ACC112 (cell line): ENCODE measurements around the gene ADGRG3.

Experiments
- H2AFZ ChIP-seq: fragments of 200-600 bp; sonication (generic); one replicate; pipeline ENCODE4 v1.6.0; 2017; ENCODE audit warnings: antibody characterized with exemption, low read length; ENCODE audit not compliant: unreplicated experiment
- H3K27ac ChIP-seq: fragments of 200-600 bp; sonication (generic); 2 replicates; pipeline ENCODE4 v1.5.1; 2014; ENCODE audit warnings: low read depth, mild to moderate bottlenecking, antibody characterized with exemption, low read length, moderate library complexity
- H3K27me3 ChIP-seq: fragments of 200-600 bp; sonication (generic); 2 replicates; pipeline ENCODE4 v1.6.1; 2014; ENCODE audit warnings: mild to moderate bottlenecking, antibody characterized with exemption, low read length, moderate library complexity, mixed read lengths; ENCODE audit not compliant: insufficient read depth
- H3K36me3 ChIP-seq: fragments of 200-600 bp; sonication (generic); 2 replicates; pipeline ENCODE4 v1.6.1; 2016; ENCODE audit warnings: mild to moderate bottlenecking, antibody characterized with exemption, low read length, moderate library complexity, mixed read lengths; ENCODE audit not compliant: insufficient read depth
- H3K4me1 ChIP-seq: fragments of 200-600 bp; sonication (generic); one replicate; pipeline ENCODE4 v1.6.1; 2016; ENCODE audit warnings: low read length, mixed read lengths; ENCODE audit not compliant: insufficient read depth, unreplicated experiment, control insufficient read depth
- H3K4me3 ChIP-seq: fragments of 200-600 bp; sonication (generic); 2 replicates; pipeline ENCODE4 v1.5.1; 2014; ENCODE audit warnings: mild to moderate bottlenecking, low read depth, low read length
- H3K79me2 ChIP-seq: fragments of 200-600 bp; sonication (generic); one replicate; pipeline ENCODE4 v1.6.0; 2016; ENCODE audit warnings: low read length; ENCODE audit not compliant: control insufficient read depth, unreplicated experiment, insufficient read depth

Gene ADGRG3

GRCh38 chr16:57633383-57634064 is 34.6 kb upstream of the ADGRG3 start:
- Histone ChIP-seq H3K79me2 (no peaks in the 10 kb centered on the region), H3K27me3 (no peaks in the 10 kb centered on the region), H3K36me3 (no peaks in the 10 kb centered on the region), H2AFZ (no peak overlapping the region), H3K4me1 (peaks cover 68% of the 10 kb centered on the region), H3K4me3 (no peak overlapping the region), H3K27ac (no peak overlapping the region)

DNA sequence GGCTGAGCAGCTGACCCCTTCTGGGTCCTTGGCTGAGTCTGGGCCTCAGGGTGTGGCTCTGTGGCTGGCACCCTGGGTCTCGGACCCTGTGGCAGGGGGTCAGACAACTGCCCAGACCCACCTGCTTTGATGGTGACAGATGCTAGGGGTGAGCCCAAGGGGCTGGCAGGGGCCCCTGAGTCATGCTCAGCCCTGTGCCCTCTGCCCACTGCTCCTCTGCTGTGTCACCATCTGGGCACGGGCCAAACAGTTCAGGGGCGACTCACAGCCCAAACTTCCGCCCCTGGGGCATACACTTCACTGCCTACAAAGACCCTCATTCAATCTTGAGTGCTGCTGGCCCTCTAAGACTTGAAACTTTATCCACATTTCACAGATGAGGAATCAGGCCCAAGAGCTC is 33.9 kb upstream of the ADGRG3 start:
- Histone ChIP-seq H3K36me3 (no peaks in the 10 kb centered on the region), H3K27ac (no peak overlapping the region), H2AFZ (no peak overlapping the region), H3K4me3 (no peak overlapping the region), H3K4me1 (peaks cover 61% of the 10 kb centered on the region), H3K79me2 (no peaks in the 10 kb centered on the region), H3K27me3 (no peaks in the 10 kb centered on the region)

DNA sequence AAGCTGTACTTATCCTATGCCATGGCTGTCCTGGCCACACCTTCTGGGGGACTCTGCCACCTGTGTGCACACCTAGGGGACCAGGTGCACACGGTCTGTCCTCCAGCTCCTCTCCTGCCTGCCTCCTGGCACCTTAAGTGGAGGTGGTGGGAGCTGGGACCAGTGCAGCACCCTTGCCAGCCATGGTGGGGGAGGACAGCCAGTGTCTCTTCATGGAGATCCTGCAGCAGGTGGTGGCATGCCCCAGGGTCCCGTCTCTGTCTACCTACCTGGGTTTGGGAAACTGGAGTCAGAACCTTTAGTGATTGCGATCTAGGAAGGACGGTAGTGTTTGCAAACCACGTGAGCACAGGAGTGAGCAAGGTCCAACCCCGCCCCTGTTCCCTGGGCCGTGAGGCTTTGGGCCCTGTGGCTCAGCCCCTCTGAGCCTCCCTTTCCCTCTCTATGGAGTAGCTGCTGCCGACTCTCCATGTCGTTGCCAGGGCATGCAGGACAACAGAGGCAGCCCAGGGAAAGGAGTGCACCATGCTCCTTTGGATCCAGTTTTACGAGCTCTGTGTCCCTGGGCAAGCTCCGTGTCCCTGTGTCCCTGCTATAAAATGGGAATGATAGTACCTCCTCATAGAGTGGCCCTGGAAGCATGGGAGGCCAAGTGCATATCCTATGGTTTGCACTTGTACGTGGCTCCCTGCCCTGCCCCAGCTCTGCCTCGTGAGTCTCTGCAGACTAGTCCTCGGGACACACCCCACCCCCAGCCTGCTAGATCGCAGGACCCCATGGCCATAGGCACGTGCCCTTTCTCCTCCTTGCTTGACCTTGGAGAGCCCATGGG is 32.6 kb upstream of the ADGRG3 start:
- Histone ChIP-seq H3K79me2 (no peaks in the 10 kb centered on the region), H3K4me1 (peaks cover 56% of the 10 kb centered on the region), H2AFZ (no peak overlapping the region), H3K27ac (no peak overlapping the region), H3K36me3 (no peaks in the 10 kb centered on the region), H3K4me3 (no peak overlapping the region), H3K27me3 (no peaks in the 10 kb centered on the region)

GRCh38 chr16:57636184-57636583 is 31.9 kb upstream of the ADGRG3 start:
- H3K27ac ChIP-seq = no peak overlapping the region
- H3K27me3 ChIP-seq = no peaks in the 10 kb centered on the region

DNA sequence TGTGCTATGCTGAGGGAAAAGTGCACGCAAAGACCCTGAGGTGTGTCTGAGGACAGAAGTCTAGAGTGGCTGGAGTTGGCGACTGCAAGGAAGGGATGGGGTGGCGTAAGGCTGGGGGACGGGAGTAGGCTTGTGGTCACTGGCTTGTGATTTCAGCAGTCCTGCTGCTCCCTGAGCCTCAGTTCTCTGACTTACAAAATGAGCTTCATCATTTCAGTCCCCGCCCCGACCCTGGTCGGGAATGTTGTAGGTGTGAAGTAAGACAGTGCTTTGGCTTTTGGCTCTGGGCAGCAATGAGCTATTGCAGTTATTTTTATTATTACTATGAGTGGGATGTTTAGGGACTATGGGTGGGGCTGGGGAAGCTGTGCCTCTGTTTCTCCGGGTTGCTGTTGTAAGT is 31.1 kb upstream of the ADGRG3 start:
- H3K27me3 ChIP-seq = no peaks in the 10 kb centered on the region
- peaks cover 41% of the 10 kb centered on the region for H3K4me1 ChIP-seq
- no peak overlapping the region for H3K27ac ChIP-seq
- H2AFZ ChIP-seq = no peak overlapping the region
- H3K79me2 ChIP-seq = no peaks in the 10 kb centered on the region
- H3K36me3 ChIP-seq = no peaks in the 10 kb centered on the region
- no peak overlapping the region for H3K4me3 ChIP-seq

More at GRCh38 chr16:57636184-57636583, 31.9 kb upstream of the ADGRG3 start:
- Histone ChIP-seq H3K4me3 (no peak overlapping the region), H3K79me2 (no peaks in the 10 kb centered on the region), H3K4me1 (peaks cover 49% of the 10 kb centered on the region), H2AFZ (no peak overlapping the region), H3K36me3 (no peaks in the 10 kb centered on the region)

DNA sequence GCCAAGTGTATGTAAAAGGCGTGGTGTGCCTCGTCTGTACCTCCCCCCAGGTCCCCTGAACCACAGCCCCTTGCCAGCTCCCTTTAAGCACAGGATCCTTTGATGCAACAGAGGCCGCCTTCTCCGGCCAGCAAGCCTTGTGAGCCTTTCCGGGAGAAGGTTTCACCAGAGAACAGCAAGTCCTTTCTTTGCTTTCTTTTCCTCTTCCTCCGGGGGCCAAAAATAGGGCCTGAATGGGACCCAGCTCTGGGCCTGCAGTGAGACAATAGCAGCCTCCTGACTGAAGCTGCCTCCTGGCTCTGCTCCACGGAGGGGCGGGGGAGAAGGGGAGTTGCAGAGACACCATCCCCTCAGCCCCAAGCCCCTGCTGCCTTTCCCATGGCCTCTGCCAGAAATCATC is 30.7 kb upstream of the ADGRG3 start:
- Histone ChIP-seq H3K27me3 (no peaks in the 10 kb centered on the region), H3K79me2 (no peaks in the 10 kb centered on the region), H2AFZ (no peak overlapping the region), H3K4me1 (peaks cover 37% of the 10 kb centered on the region), H3K27ac (no peak overlapping the region), H3K36me3 (no peaks in the 10 kb centered on the region), H3K4me3 (no peak overlapping the region)

GRCh38 chr16:57637965-57638364 is 30.1 kb upstream of the ADGRG3 start:
- Histone ChIP-seq H3K27me3 (no peaks in the 10 kb centered on the region), H3K4me1 (peaks cover 37% of the 10 kb centered on the region), H3K79me2 (no peaks in the 10 kb centered on the region), H3K36me3 (no peaks in the 10 kb centered on the region), H2AFZ (no peak overlapping the region), H3K27ac (no peak overlapping the region), H3K4me3 (no peak overlapping the region)

DNA sequence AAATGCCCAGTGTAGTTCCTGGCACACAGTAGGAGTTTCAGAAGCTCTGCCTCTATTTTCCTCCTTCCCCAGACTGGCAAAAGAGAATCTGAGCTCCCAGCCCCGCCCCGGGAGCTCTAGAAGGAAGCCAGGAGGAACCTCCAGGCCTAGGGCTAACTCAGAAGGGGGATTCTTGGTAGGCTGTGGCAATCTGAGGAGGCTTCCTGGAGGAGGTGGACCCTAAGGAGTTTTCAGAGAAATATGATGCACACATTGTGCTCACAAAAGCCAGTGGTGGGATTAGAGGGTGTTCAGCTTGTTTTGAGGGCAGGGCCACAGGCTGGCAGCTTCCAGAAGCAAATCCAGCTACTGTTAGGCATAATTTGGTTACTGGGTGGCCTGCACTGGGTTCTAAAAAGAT is 29.7 kb upstream of the ADGRG3 start:
- Histone ChIP-seq H3K27ac (no peak overlapping the region), H2AFZ (no peak overlapping the region), H3K4me3 (no peak overlapping the region), H3K79me2 (no peaks in the 10 kb centered on the region), H3K36me3 (no peaks in the 10 kb centered on the region), H3K27me3 (no peaks in the 10 kb centered on the region), H3K4me1 (peaks cover 37% of the 10 kb centered on the region)

DNA sequence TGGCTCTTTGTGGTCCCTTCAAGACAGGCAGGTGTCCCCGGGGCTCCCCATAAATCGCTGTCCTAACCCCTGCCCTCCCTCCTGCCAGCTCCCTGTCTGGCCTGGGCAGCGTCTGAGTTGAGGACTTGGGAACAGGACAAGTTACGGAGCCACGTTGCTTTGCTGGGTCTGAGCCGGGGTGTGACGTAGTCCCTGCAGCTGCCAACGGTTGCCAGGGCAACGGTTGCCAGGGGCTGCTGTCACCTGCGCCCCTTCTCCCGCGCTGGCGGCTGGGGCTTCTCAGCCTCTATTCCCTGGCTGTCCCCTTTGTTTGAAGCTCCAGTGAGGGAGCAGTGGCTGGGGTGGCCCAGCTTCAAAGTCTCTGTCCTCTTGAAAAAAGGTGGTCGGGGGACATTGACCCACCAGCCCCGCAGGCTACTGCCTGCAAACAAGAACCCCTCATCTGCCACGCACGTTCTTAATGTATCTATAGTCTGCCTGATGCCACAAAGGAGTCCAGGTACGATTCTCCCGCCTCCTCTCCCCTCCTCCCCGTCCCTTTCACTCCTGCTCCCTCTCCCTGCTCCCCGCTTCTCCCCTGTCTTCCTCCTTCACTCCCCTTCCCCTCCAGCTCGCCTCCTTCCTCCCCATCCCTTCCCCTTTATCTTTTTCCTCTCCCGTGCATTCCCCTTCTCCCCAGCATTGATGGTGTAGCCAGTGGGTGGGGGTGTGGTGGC is 28.8 kb upstream of the ADGRG3 start:
- H3K27me3 ChIP-seq = no peaks in the 10 kb centered on the region
- no peak overlapping the region for H3K4me3 ChIP-seq
- H3K27ac ChIP-seq = no peak overlapping the region
- H3K36me3 ChIP-seq = no peaks in the 10 kb centered on the region
- H3K4me1 ChIP-seq = peaks cover 35% of the 10 kb centered on the region
- H2AFZ ChIP-seq = no peak overlapping the region
- H3K79me2 ChIP-seq = no peaks in the 10 kb centered on the region

- H3K4me1 ChIP-seq = peaks cover 32% of the 10 kb centered on the region
- H2AFZ ChIP-seq = no peak overlapping the region
- no peaks in the 10 kb centered on the region for H3K36me3 ChIP-seq
- H3K27ac ChIP-seq = no peak overlapping the region
- H3K27me3 ChIP-seq = no peaks in the 10 kb centered on the region
- H3K4me3 ChIP-seq = no peak overlapping the region
- H3K79me2 ChIP-seq = no peaks in the 10 kb centered on the region
Measured at GRCh38 chr16:57640185-57640584, 27.9 kb upstream of the ADGRG3 start.
